ENCODE data around the gene FBXL19. TPM values are rescaled to one million over a fixed set of nuclear protein-coding genes. Genes with fewer than 3 reads are reported as not detected.

Gene FBXL19
- total and polyA plus RNA-seq, 2 of the 8 experiments (the other 6 are each of a cell fraction or from before 2014, with no cell fraction given), result 47.2 to 72.2 TPM

GRCh38 chr16:30963925-30964511 lies 40.6 kb downstream of the FBXL19 start:
- H3K4ac ChIP-seq (replicated peaks; ENCODE audit: insufficient read length, low read depth, low read length), result no peak overlapping the region
- H3K18ac ChIP-seq (ENCODE audit: extremely low read depth, low read length), result no peak overlapping the region
- no peak overlapping the region for H3K4me3 ChIP-seq (ENCODE audit: extremely low read depth in 1 of 4, insufficient read depth in 2 of 4, low read depth in 3 of 4, low read length in 4 of 4)
- FAIRE-seq, result no peak
- no peak overlapping the region for H2BK120ac ChIP-seq (replicated peaks; ENCODE audit: low read depth, low read length)
- POLR2A ChIA-PET (ENCODE audit: partially characterized antibody), result interaction anchor here (0.9 to 6.4 kb wide), 11 partner anchors 9 to 153 kb away, joined by 3 to 45 read pairs (median 5); partner anchors contain the start of genes HSD3B7 and KAT8
- H4K91ac ChIP-seq (replicated peaks; ENCODE audit: insufficient read length, low read length), result no peak overlapping the region
- no peak overlapping the region for H3K9ac ChIP-seq (replicated peaks in 1 of 4; ENCODE audit: extremely low read depth in 1 of 4, low read depth in 3 of 4, low read length in 3 of 4)
- no peak overlapping the region for H4K8ac ChIP-seq (ENCODE audit: extremely low read depth, insufficient read depth, low read length)
- H3K4me2 ChIP-seq (ENCODE audit: insufficient read depth in 1 of 2, low read depth in 2 of 2, low read length in 2 of 2), result no peak overlapping the region
- peaks cover 8% of the 10 kb centered on the region for H3K79me1 ChIP-seq (ENCODE audit: low read depth, low read length)
- peaks cover 0 to 10% of the 10 kb centered on the region in 2 experiments; a peak in 3 of 4 replicates for H3K79me2 ChIP-seq (ENCODE audit: control insufficient read depth in 1 of 2, insufficient read depth in 2 of 2, low read length in 2 of 2)
- no peak overlapping the region for H2BK12ac ChIP-seq (ENCODE audit: low read depth, low read length)
- H3K9me3 ChIP-seq (ENCODE audit: insufficient read depth in 2 of 2, low read depth in 1 of 2, low read length in 1 of 2), result no peaks in the 10 kb centered on the region; a peak in 1 of 4 replicates
- WGBS, 2 experiments (ENCODE audit: extremely low coverage in 1 of 2, insufficient coverage in 1 of 2, insufficient read length in 1 of 2, insufficient replicate concordance in 2 of 2, low coverage in 1 of 2, low lambda C conversion rate in 2 of 2, missing lambda C conversion rate in 1 of 2), result 93% methylated on average over 18 of the region's 18 CpGs; no CpG with 5 or more reads in 1 of the 2 experiments
- no peak overlapping the region for H2AFZ ChIP-seq (ENCODE audit: low read length)
- DNase-seq (ENCODE audit: low read depth in 1 of 2, low spot score in 2 of 2), result no peak
- H3K4me1 ChIP-seq (replicated peaks in 1 of 4; ENCODE audit: control insufficient read depth in 3 of 4, insufficient read depth in 4 of 4, low read length in 3 of 4), result 0 out of 7 replicates have a peak, but pooled peaks cover 0 to under 1% (median 0%) of the 10 kb centered on the region in 4 experiments
- H4K20me1 ChIP-seq (replicated peaks in 1 of 2; ENCODE audit: control insufficient read depth in 1 of 2, insufficient read depth in 2 of 2, low read length in 2 of 2), result peaks cover 6 to 20% of the 10 kb centered on the region in 2 experiments
- no peak overlapping the region for H2AK5ac ChIP-seq (ENCODE audit: low read depth, low read length)
- no peak overlapping the region for H2BK20ac ChIP-seq (ENCODE audit: low read length)
- CTCF ChIA-PET (ENCODE audit: partially characterized antibody), result interaction anchor here (0.9 to 3.8 kb wide), 6 partner anchors 9 to 29 kb away, joined by 3 to 26 read pairs (median 5); no protein-coding TSS in a partner anchor
- no peaks in the 10 kb centered on the region for H3K27me3 ChIP-seq (replicated peaks in 1 of 4; ENCODE audit: control insufficient read depth in 3 of 4, extremely low read depth in 1 of 4, insufficient read depth in 3 of 4, low read length in 3 of 4)
- no peak for TF ChIP-seq BACH1 (IDR thresholded peaks at IDR 0.05; ENCODE audit: low read length)
- no peak for TF ChIP-seq SP1 (IDR thresholded peaks at IDR 0.05; ENCODE audit: low read depth, low read length)
- no peak for TF ChIP-seq SUZ12 (IDR thresholded peaks at IDR 0.05; ENCODE audit: low read length)
- no peak for TF ChIP-seq GTF2F1 (IDR thresholded peaks at IDR 0.05; ENCODE audit: borderline replicate concordance, low read depth, low read length)
- no peak for TF ChIP-seq ASH2L (IDR thresholded peaks at IDR 0.05; ENCODE audit: low read length)
- no peak for TF ChIP-seq TBP (IDR thresholded peaks at IDR 0.05; ENCODE audit: low read depth, low read length)
- TF ChIP-seq POLR2AphosphoS5 (IDR thresholded peaks at IDR 0.05; ENCODE audit: low read depth, low read length), result no peak
- no peak for TF ChIP-seq FOSL1 (IDR thresholded peaks at IDR 0.05; ENCODE audit: insufficient read depth, low read depth, low read length)
- no peak for TF ChIP-seq KDM5A (IDR thresholded peaks at IDR 0.05; ENCODE audit: low read length)
- H2BK15ac ChIP-seq (ENCODE audit: low read length), result no peak overlapping the region
- no peak overlapping the region for H3K56ac ChIP-seq (replicated peaks; ENCODE audit: insufficient read length, low read depth, low read length)
- H3K14ac ChIP-seq (ENCODE audit: insufficient read length), result no peak overlapping the region
- H3K27ac ChIP-seq (ENCODE audit: low read depth, low read length), result no peak overlapping the region
- no peak overlapping the region for H4K5ac ChIP-seq (ENCODE audit: insufficient read length, low read depth, low read length)
- peaks cover 60 to 90% (median 67%) of the 10 kb centered on the region in 4 experiments for H3K36me3 ChIP-seq (ENCODE audit: control insufficient read depth in 2 of 4, insufficient read depth in 4 of 4, low read length in 3 of 4)
- H3K23me2 ChIP-seq (ENCODE audit: low read depth, low read length), result no peaks in the 10 kb centered on the region
- no peak overlapping the region for H3K23ac ChIP-seq (ENCODE audit: insufficient read length)
- H2BK5ac ChIP-seq (ENCODE audit: low read depth, low read length), result no peak overlapping the region
